GM04504 (cell line): ENCODE measurements around the gene OR4C3.
"Not testable (repeated sequence)": the region's sequence is repeated elsewhere in the genome, so short reads cannot be mapped to it uniquely, and the experiment has no call there.

Experiments used
- DNase-seq: peaks from one replicate; pipeline ENCODE4 v3.0.0-alpha.2; 2012; ENCODE audit warnings: low read depth

Gene OR4C3

DNA sequence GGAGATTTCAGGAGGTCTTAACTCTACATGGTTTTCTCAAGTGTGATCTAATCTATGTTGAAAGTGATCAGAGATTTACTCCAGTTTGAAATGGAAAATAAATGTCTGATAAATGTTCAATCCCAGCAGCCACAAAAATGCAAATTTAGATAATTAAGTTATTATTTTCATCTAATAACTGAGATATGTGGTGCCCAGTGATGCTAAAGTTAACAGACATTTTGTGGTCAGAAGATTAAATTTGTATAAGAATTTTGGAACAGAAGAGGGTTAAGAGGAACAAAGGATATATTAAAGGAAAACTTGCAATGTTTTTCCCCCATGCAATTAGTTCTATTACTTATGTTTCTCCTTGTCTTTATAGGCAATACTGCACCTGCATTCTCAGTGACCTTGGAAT is at the start of gene OR4C3:
TSS of gene OR4C3 (plus strand) at position 301 of the 400 bp plus-strand sequence. CDS start 102 bp downstream, outside the sequence.
- DNase-seq: not testable (repeated sequence)

DNA sequence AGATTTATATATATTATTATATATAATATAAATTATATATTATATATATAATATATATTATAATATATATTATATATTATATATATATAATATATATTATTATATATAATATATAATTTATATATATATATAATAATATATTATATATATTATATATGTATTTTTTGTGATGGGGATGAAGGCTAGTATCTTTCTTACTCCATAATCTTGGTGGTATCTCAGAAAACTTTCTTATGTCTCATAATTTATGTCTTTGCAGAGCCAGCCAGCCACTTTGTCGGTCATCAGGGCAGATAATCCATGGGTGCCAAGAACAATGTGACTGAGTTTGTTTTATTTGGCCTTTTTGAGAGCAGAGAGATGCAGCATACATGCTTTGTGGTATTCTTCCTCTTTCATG is 18.8 kb upstream of the OR4C3 start, which contains the start of gene OR4S1:
TSS of gene OR4S1 (plus strand) at position 301 of the 400 bp plus-strand sequence. CDS start at position 301, 0 bp downstream.
- no peak for DNase-seq

DNA sequence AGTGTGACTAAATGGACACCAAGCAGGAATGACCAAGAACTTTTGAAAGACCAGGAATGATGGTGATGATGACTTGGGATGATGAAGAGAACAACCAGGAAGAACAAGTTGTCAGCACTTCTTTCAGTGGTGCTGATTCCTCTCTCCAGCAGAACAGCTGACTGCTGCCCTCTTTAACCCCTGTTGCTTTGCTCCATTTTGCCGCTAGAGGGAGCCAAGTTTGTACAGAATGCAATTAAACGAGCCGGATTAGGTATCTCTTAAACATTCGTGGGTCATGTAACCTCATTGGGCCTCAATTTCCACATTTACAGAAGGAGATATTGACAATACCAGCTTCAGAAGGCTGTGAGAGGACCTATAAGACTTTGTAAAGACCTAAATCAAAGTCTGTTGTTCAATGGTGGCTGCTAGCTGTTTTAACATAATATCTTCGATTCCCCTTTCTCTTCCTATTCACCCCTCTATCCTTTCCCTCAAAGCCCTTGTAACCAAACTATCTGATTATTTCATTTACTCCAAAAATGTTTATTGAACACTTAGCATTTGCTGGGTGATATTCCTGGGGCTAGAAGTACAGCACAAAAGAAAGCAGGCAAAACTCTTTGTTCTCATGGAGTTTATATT is 16.8 kb upstream of the OR4C3 start:
- peak; percentile 21 for DNase-seq

DNA sequence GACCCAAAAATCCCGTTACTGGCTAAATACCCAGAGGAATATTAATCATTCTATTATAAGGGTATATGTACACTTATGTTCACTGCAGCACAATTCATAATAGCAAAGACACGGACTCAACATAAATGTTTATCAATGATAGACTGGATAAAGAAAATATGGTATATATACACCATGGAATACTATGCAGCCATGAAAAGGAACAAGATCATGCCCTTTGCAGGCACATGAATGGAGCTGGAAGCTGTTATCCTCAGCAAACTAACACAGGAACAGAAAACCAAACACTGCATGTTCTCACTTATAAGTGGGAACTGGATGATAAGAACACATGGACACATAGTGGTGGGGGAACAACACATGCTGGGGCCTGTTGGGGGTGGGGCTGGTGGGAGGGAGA is 11.1 kb upstream of the OR4C3 start:
- not testable (repeated sequence) for DNase-seq

DNA sequence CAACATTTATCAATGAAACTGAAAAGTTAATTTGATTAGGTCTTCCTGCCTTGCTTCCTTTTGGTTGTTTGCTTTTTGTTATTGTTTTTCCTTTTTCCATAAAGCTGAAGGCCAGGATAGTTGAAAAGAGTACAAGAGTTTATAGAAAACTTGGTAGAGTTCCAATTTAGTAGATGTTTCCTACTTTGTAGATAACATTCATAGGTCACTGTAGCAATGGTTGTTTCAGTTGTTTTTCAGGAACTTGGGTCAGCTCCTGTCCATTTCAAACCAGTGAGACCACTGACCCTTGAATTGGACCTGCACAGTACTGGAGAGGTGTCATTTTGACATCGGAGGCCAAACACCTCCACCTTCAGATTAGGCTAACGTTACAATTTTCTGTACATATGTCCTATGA is 4.9 kb upstream of the OR4C3 start:
- DNase-seq: not testable (repeated sequence)

DNA sequence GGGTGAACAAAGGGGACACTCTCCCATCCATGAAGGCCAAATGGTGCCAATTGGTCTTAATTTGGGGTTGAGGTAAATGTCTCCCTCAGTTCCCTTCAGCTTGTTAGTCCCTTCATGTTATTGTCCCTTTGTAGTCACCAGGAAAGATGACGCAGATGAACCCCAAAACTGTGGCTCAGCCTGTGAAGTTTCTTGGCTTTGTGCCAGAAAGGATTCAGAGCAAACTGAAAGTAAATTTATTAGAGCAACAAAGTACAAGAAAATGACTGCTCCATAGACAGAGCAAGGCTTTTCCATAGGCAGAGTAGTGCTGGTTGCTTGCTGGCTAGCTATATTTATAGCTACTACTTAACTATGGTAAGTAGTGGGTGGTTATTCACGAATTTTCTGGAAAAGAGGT is 16.7 kb downstream of the OR4C3 start:
- no peak for DNase-seq

DNA sequence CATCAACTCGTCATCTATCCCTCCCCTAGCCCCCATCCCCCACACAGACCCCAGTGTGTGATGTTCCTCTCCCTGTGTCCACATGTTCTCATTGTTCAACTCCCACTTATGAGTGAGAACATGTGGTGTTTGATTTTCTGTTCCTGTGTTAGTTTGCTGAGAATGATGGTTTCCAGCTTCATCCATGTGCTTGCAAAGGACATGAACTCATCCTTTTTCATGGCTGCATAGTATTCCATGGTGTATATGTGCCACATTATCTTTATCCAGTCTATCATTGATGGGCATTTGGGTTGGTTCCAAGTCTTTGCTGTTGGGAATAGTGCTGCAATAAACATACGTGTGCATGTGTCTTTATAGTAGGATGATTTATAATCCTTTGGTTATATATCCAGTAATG is 17.8 kb downstream of the OR4C3 start:
- DNase-seq: not testable (repeated sequence)

DNA sequence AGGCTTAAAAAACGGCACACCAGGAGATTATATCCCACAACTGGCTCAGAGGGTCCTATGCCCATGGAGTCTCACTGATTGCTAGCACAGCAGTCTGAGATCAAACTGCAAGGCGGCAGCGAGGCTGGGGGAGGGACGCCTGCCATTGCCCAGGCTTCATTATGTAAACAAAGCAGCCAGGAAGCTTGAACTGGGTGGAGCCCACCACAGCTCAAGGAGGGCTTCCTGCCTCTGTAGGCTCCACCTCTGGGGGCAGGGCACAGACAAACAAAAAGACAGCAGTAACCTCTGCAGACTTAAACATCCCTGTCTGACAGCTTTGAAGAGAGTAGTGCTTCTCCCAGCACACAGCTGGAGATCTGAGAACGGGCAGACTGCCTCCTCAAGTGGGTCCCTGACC is 21.6 kb downstream of the OR4C3 start:
- not testable (repeated sequence) for DNase-seq

DNA sequence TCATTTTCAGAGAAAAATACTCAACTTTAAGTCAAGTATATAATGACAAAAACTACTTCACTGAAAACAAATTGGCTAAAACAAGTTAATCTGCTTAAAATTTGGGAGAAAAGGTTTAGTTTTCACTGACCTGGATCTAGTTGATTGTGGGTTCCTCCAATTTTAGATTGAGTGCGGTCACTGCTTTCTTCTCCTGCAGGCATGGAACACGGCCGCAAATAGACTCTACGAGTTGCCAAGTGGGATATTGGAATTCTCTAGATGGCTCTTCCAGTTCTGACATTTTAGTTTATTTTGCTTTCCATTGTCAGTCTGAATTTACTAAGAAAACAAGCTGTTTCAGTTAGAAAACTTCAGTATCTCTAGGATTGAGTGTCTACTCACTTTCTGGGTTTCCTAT is 29.3 kb downstream of the OR4C3 start:
- no peak for DNase-seq

DNA sequence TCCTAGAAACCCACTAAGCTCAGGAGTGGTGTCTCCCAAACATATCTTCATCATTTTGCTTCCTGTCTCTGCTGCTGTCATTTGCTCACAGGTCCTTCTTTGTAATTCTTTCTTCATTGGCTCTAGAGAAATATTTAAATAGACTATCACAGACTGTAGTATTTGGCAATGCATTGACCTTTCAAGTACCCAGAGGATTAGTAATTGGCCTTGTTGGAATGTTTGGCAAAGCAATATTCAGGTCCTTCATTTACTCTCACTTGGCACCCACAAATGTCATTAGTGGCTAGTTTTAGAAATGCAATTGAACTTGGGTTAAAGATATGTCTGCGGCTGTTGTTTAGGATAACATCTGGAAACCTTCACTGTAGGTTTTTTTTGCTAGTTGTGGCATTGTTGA is 30.0 kb downstream of the OR4C3 start:
- no peak for DNase-seq

DNA sequence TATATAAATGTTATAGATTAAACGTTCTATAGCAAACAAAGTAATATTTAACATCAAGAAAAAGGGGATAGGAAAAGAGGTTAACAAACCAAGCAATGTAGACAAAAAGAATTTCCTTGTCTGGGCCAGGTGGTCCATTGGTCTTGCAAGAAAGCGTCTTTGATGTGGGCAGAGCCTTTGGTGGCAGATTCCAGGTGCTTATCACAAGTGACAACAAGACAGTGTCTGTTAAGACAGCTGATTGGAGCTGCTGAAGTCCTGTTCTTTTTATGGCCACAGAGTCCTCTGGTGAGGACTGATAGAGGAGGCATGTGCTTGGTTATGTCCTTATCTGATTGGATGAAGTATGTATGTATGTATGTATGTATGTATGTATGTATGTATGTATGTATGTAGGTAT is 36.6 kb downstream of the OR4C3 start:
- DNase-seq: not testable (repeated sequence)

DNA sequence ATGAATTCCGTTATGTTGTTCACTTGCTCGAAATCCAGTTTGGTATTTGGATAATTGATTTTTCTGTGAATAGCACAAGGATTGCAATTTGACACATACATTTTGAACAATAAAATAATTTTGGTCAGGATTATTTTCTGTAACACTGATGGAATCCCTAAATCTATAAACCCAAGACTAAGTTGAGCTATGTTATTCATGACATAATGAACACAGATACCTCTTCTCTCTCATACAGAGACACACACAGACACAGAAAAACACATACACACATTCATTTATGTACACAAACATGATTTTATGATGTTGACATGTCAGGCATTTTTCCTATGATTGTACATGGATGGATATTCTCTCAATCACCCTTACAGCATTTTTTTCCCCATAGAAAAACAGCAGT is 41.6 kb downstream of the OR4C3 start, which contains the start of gene OR4C5:
TSS of gene OR4C5 (minus strand) at position 101 of the 400 bp plus-strand sequence. CDS start at position 101, 0 bp downstream.
- DNase-seq: no peak
